OCI-LY3 (cell line): Measurements from ENCODE around the gene HIGD2A.

ENCODE experiments used
- H2AFZ ChIP-seq: fragments of 200-600, 300-600 bp; shearing (Covaris generic); 2 replicates; pipeline ENCODE4 v1.6.0; 2014; ENCODE audit warnings: antibody characterized with exemption, low read depth, low read length
- H3K27ac ChIP-seq: fragments of 200-600, 300-600 bp; sonication (generic); 2 replicates; pipeline ENCODE4 v1.5.1; 2014; ENCODE audit warnings: mild to moderate bottlenecking, low read length, moderate library complexity, mixed read lengths
- H3K27me3 ChIP-seq: fragments of 200-600, 300-600 bp; sonication (generic); 2 replicates; pipeline ENCODE4 v1.6.1; 2014; ENCODE audit warnings: low read depth, low read length, mixed read lengths
- H3K36me3 ChIP-seq: fragments of 200-600, 300-600 bp; sonication (generic); replicated peaks from 2 replicates; pipeline ENCODE3; 2014; ENCODE audit warnings: low read depth, low read length, mixed read lengths
- H3K4me1 ChIP-seq: fragments of 300-600, 200-600 bp; sonication (generic); 2 replicates; pipeline ENCODE4 v1.6.1; 2014; ENCODE audit warnings: low read length, mixed read lengths
- H3K4me2 ChIP-seq: fragments of 200-600, 300-600 bp; sonication (generic); 2 replicates; pipeline ENCODE4 v1.6.1; 2014; ENCODE audit warnings: low read length, mixed read lengths
- H3K4me3 ChIP-seq: fragments of 300-600, 200-600 bp; sonication (generic); 2 replicates; pipeline ENCODE4 v1.5.1; 2014; ENCODE audit warnings: antibody characterized with exemption, mild to moderate bottlenecking, low read length, moderate library complexity
- H3K79me2 ChIP-seq: fragments of 300-600, 200-600 bp; shearing (Covaris generic); 2 replicates; pipeline ENCODE4 v1.6.1; 2014; ENCODE audit warnings: mild to moderate bottlenecking, low read length, mixed read lengths
- H3K9ac ChIP-seq: fragments of 300-600, 200-600 bp; shearing (Covaris generic); 2 replicates; pipeline ENCODE4 v1.6.0; 2014; ENCODE audit warnings: mild to moderate bottlenecking, low read length, moderate library complexity
- H3K9me3 ChIP-seq: fragments of 200-600, 300-600 bp; shearing (Covaris generic); 2 replicates; pipeline ENCODE4 v1.6.1; 2014; ENCODE audit warnings: low read length, mixed read lengths; ENCODE audit not compliant: insufficient read depth
- H4K20me1 ChIP-seq: fragments of 200-600, 300-600 bp; sonication (generic); 2 replicates; pipeline ENCODE4 v1.6.1; 2016; ENCODE audit warnings: low read length, mixed read lengths; ENCODE audit not compliant: insufficient read depth
- EZH2phosphoT487 ChIP-seq: fragments of 200-600 bp; shearing (Covaris generic); IDR thresholded peaks from 2 replicates; pipeline ENCODE4 v1.6.1; 2018; ENCODE audit warnings: antibody characterized with exemption, mixed run types, low read depth
- TF ChIP-seq, protein P1 (sequence below): fragments of 200-600, 300-600 bp; sonication (generic); IDR thresholded peaks from 2 replicates; pipeline ENCODE4 v1.5.1; 2014; ENCODE audit warnings: antibody characterized with exemption, low read length, low read depth

The HIGD2A gene

DNA sequence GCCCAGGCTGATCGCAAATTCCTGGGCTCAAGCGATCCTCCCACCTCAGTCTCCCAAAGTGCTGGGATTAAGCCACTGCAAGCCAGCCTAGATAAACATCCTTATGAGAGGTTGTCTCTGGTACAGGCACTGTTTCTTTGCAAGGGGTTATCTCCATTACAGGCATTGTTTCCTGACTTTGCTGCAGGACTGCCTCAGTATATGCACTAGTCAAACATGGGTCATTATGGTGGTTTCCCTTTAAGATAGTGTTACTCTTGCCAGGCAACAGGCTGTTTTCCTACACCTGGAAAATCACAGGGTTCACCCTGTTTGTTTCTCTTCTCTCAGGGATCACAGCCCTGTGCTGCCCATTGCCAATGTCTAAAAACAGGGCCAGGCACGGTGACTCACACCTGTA, 35.6 kb downstream of the HIGD2A start:
- Histone ChIP-seq H3K79me2 (no peaks in the 10 kb centered on the region), H3K4me1 (no peaks in the 10 kb centered on the region), H4K20me1 (no peaks in the 10 kb centered on the region), H3K36me3 (no peaks in the 10 kb centered on the region), H3K9ac (no peak overlapping the region), H3K4me3 (no peak overlapping the region), H3K27ac (no peak overlapping the region), H3K4me2 (no peak overlapping the region), H3K27me3 (peaks cover 4% of the 10 kb centered on the region; the same call in 1 of the 2 replicates), H3K9me3 (0 out of 2 replicates have a peak, but pooled peaks cover 8% of the 10 kb centered on the region), H2AFZ (no peak overlapping the region)
- no peak for TF ChIP-seq EZH2phosphoT487
- TF ChIP-seq, protein P1, sequence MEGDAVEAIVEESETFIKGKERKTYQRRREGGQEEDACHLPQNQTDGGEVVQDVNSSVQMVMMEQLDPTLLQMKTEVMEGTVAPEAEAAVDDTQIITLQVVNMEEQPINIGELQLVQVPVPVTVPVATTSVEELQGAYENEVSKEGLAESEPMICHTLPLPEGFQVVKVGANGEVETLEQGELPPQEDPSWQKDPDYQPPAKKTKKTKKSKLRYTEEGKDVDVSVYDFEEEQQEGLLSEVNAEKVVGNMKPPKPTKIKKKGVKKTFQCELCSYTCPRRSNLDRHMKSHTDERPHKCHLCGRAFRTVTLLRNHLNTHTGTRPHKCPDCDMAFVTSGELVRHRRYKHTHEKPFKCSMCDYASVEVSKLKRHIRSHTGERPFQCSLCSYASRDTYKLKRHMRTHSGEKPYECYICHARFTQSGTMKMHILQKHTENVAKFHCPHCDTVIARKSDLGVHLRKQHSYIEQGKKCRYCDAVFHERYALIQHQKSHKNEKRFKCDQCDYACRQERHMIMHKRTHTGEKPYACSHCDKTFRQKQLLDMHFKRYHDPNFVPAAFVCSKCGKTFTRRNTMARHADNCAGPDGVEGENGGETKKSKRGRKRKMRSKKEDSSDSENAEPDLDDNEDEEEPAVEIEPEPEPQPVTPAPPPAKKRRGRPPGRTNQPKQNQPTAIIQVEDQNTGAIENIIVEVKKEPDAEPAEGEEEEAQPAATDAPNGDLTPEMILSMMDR: no peak

DNA sequence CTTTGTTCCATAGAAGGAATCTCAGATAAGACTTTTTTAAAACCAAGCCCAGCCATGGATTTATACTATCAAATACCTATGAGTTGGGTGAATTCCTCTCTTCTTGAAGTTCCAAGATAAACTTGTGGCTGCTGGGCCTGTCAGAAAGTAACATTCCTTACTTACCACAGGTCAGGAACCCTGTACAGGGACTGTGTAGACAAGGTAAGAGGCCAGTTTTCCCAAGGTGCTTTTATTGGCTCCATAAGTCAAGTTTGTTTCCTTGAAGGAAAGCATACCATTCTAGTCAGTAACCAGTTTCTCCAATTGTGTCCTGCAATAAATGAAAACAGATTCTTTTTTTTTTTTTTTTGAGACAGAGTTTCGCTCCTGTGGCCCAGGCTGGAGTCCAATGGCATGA, 36.6 kb downstream of the HIGD2A start:
- Histone ChIP-seq H2AFZ (no peak overlapping the region), H3K4me3 (no peak overlapping the region), H3K36me3 (no peaks in the 10 kb centered on the region), H3K79me2 (no peaks in the 10 kb centered on the region), H3K4me1 (no peaks in the 10 kb centered on the region), H3K27ac (no peak overlapping the region), H3K9ac (no peak overlapping the region), H4K20me1 (no peaks in the 10 kb centered on the region), H3K4me2 (no peak overlapping the region), H3K27me3 (peaks cover 4% of the 10 kb centered on the region; the same call in 1 of the 2 replicates), H3K9me3 (0 out of 2 replicates have a peak, but pooled peaks cover 7% of the 10 kb centered on the region)
- TF ChIP-seq, protein P1: no peak
- no peak for TF ChIP-seq EZH2phosphoT487

- TF ChIP-seq EZH2phosphoT487: no peak
- TF ChIP-seq, protein P1: no peak
- H4K20me1 ChIP-seq: no peaks in the 10 kb centered on the region
- no peaks in the 10 kb centered on the region; the same call in 1 of the 2 replicates for H3K27me3 ChIP-seq
- no peak overlapping the region for H3K4me2 ChIP-seq
- H3K27ac ChIP-seq: no peak overlapping the region
- no peak overlapping the region for H3K4me3 ChIP-seq
- H3K36me3 ChIP-seq: no peaks in the 10 kb centered on the region
- no peak overlapping the region for H3K9ac ChIP-seq
- no peaks in the 10 kb centered on the region for H3K4me1 ChIP-seq
- no peak overlapping the region for H2AFZ ChIP-seq
- H3K9me3 ChIP-seq: 0 out of 2 replicates have a peak, but pooled peaks cover 3% of the 10 kb centered on the region
- no peaks in the 10 kb centered on the region for H3K79me2 ChIP-seq
Measured at GRCh38 chr5:176425791-176426190, 37.2 kb downstream of the HIGD2A start.

- Histone ChIP-seq H2AFZ (no peak overlapping the region), H3K9ac (no peak overlapping the region), H3K4me1 (no peaks in the 10 kb centered on the region), H3K4me3 (no peak overlapping the region), H3K4me2 (no peak overlapping the region), H3K9me3 (0 out of 2 replicates have a peak, but pooled peaks cover 3% of the 10 kb centered on the region), H3K36me3 (no peaks in the 10 kb centered on the region), H4K20me1 (no peaks in the 10 kb centered on the region), H3K79me2 (no peaks in the 10 kb centered on the region), H3K27ac (no peak overlapping the region), H3K27me3 (no peaks in the 10 kb centered on the region)
- TF ChIP-seq EZH2phosphoT487: no peak
- TF ChIP-seq, protein P1: no peak
Measured at GRCh38 chr5:176426876-176427275, 38.3 kb downstream of the HIGD2A start.
